HS-27A (cell line): Measurements from ENCODE around the gene PHLDA2.

ENCODE experiments used
- DNase-seq: peaks from one replicate; pipeline ENCODE4 v3.0.0-alpha.2; 2012; ENCODE audit warnings: low read depth, missing footprints

Gene PHLDA2

DNA sequence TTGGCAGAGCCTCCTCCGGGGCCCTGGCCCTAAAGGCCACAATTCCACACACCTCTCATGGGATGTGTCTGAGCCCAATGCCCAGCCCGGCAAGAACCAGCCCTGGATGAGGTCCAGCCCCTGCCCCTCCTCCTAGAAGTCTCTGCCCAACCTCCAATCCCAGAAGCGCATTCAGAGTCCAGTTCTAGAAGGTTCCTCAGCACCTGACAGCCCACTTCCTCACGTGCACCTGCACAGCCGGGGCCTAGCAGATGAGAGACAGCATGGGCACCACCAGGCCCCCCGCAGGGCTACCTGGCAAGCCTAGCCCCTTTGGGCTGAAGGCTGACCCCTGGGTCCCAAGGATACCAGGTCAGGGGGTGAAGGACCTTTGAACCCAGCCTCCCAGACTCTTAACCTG lies 32.2 kb downstream of the PHLDA2 start:
- no peak for DNase-seq

DNA sequence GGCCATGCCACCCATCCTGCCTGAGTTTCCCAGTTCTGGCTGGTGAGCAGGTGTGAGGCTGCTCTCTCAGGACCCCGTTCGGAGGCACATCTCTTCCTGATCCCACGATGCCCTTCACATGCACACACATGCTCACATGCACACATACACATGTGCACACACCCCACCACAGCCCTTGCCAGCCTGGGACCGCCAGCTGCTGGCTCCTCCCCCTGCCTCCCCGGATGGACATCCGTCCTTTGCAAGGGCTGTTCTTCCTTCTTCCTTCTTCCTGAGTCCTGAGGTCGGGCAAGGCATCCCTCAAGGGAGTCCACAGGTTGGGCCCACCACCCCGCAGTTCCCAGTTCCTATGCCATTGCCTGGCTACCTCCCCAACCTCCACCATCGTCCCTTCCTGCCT lies 33.2 kb downstream of the PHLDA2 start:
- no peak for DNase-seq

DNA sequence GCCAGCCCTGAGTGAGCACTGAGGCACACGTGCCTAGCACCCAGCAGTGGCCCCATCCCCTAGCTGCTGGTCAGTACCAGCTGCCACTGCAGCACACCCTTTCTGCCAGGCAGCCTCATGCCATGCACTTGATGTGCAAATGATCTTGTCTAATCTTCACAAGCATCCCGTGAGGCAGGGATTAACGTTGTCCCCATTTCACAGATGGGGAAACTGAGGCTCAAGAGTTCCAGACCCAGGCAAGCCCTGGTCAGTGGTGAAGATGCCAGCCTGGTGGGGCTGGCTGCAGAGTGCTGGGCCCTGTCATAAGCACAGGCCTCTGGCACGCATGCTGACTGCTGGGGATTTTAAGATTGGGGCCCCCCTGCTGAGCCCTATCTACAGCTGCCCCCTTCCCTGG lies 35.3 kb downstream of the PHLDA2 start:
- DNase-seq = no peak

DNA sequence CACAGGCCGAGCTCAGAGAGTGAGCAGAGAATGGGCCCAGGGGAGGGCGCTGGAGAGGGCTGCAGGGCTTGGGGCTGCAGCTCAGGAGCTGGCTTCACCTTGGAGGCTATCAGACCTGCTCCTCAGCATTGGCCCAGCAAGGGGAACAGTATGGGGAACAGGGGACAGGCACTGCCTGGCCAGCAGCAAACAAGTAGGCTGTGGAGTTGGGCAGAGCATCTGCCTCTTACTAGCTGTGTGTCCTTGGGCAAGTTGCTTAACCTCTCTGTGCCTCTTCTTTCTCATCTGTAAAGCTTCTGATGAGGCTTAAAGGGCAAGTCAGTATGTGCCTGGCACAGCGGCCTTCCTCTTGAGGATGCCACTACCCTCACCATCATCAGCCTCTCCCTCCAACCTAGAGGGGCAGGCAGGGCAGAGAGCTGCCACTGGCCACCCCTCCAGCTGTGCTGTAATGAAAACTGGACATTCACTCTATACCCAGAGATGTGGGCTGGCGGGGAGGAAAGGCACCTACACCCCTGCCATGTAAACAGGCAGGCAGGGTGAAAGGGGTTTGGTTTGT lies 36.2 kb downstream of the PHLDA2 start:
- DNase-seq = no peak

DNA sequence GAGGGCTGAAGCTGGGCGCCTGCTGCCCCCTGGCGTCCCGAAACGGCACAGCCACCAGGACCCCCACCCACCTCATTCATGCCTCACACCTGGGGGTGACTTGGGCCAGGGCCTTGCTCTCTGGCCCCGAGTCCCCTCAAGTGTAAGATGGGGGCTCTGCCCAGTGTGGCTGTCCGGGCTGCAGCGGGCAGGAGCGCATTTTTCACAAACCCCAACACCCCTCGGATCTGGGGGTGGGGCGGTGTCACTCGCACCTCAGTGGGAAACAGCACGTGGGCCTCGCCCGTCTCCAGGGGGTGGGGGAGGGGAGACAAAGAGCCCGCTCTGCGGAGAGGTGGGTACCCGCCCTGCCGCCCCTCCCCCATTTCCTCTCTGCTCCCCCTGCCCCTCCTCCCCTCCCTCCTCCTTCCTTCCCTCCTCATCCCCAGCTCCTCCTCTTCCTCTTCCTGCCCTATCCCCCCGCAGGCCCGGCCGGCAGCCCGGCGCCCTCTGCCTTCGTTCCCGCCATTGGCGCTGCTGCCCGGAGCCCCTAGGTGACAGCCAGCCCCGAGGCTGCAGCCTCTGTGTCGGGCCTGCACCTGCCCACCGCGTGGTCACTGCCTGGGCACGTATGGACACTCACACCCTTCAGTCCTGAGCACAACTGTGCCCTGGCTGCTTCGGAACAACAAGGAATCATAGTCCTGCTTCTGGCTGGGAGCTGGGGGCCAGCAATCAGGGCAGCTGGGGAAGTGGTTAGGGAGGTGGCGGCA lies 36.8 kb downstream of the PHLDA2 start:
- peak; percentile 55 for DNase-seq

DNA sequence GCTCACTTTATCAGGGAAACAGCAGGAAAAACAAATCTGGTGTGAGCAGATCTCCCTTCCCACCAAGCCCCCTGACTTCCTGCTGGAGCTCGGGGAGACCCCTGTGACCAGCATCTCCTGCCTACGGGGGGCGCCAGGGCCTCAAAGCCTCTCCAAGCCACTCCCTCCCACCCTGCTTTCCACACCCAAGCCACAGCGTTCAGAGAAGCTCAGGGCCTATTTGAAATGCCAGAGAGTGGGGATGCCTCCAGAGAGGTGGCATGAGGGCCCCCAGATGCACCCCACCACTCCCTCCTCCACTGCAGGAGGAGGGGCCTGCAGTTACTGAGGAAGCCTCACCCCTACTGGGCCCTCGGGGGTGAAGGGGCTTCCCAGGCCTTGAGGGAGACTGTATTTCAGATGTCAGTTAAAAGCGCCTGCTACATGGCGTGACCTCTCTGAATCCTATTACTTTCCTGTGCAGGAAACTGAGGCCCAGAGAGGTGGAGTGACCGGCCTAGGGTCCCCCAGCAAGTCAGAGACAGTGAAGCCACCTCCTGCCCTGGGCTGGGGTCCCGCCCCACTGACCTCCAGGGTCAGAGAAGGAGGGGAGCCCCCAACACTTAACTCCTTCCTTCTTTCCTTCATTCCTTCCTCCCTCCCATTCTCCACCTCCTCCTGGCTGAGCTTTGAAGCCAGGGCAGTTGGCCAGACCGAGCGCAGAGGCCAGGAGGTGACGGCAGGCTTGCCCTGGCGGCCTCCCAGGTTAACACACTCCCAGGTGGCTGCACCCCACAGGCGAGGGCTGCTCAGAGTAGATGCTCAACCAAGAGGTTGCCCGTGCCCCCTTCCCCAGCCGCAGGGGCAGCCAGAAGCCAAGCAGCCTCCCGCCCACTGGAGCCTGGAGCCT lies 37.6 kb downstream of the PHLDA2 start:
- DNase-seq = no peak

DNA sequence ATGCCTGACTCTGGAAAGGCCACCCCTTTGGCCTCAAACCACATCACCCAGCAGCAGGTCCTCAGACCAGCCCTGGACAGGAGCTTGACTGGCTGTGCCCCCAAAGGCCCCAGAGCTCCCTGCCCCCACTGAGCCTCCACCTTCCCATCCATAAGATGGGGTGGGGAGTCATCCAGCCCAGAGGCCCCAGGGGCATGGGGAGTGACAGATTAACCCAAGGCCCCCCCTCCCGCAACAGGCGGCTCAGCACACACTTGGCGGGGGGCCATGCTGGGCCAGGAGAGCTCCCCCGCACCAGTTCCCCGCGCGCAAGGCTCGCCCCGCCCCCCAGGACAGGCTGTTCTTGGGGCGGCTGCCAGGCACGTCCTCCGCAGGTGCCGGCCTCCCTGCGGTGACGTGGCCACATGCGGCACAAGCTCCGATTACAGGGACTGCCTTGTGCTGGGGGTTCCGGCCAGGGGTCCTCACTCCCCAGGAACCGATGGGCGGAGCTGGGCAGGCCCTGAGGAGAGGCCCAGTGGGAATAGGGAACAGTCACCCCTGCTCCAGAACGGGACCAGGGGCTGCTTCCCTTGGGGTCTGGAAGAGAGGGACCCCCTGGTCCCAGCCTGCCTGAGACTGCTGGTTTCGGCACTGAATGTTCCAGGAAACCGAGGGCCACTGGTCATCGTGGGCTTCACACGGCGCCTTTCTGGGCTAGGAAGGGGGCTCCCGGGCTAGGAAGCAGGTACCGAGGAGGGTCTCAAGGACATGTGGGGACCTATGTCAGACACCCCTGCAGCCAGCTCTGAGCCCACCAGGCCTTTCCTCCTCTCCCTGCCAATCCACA lies 38.5 kb downstream of the PHLDA2 start:
- DNase-seq = no peak

DNA sequence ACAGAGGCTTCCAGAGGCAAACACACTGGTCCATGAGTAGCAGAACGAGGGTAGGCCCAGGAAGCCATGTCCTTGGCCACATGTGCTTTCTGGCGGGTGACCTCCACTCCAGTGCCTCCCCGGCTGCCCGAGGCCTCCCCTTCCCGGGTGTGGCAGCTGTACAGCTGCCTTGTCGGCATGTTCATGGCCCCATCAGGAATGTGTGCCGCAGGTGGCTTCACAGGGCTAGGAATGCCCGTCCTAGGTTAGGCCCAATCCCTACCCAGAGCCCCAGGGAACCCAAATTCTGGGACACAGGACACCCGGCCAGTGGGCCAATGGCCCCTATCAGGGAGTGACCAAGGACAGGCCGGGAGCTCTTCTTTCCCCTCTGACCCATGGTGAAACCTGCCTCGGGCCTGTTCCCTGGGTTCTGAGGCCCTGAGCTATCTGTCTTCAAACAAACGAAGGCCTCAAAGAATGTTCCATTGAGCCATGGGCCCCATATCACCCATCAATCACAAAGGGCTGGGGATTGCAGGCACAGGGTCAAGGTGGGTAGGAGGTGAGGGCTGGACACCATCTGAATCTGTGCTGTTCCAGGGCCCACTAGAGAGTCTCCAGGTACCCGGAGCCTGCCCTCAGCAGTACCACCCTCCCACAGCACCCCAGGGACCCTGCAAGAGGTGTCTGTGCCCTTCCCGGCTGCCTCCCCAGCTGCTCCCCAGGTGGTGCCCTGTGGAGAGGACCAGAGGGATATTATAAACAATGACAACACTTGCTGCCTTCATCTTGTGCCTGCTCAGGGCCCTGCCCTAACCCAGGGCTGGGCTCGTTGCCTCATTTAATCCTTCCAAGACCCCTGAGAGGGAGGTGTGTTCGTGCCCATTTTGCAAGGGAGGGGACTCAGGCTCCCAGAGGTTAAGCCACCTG lies 39.6 kb downstream of the PHLDA2 start:
- DNase-seq = no peak

DNA sequence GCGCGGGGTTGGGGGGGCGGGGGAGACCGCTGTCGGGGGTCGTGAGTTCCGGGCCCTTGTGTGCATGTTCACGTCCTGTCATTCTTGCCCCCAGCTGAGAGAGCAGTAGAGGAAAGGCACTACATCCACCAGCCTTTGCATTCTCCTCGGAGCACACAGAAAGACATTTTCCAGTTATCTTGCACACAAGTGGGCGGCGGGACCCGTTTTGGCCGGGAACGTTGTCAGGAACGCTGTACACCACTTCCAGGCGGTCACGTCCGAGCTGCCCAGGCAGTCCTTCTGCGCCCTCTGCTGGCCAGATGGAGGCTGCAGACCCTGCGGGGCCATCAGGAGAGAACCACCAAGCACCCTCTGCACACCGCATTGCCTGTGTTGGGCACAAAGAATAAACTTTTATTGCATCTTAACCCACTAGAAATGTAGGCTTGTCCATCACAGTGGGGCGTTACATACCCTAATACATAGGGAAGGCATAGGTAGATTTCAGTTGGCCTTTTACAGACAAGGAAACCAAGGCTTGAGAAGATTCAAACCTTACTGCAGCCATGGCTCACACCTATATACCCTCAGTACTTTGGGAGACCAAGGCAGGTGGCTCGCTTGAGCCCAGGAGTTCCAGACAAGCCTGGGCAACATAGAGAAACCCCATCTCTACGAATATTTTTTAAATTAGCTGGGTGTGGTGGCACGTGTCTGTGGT lies 40.8 kb downstream of the PHLDA2 start:
- DNase-seq = peak; percentile 42

DNA sequence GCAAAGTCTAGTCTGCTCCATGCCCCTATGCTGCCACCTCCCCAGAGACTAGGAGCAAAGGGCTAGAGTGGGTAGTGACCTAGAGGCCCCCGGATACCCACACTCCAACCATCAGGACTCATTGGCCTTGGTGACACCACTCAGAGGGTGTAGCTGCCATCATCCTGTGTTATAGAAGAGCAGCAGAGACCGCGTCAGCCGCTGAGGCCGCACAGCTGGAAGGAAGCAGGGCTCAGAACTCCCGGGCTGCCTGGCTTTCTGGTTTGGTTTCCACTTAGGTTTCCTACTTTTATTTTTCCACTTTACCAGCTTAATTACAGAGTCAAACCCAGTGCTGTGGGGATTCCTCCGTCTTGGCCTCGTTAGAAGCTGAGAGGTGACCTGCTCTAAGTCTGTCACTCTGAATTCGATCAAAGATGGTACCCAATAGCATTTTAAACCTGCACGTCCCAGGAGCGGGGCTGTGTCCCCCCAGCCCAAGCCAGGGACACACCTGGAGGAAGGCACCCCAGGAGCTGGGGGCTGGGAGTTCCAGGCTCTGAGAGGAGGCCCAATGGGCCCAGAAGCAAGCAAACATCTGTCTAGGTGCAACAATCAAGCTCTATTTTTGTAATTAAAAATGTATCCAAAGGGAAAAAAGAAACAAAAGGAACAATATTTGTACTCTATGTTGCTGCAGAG lies 41.6 kb downstream of the PHLDA2 start:
- DNase-seq = no peak

DNA sequence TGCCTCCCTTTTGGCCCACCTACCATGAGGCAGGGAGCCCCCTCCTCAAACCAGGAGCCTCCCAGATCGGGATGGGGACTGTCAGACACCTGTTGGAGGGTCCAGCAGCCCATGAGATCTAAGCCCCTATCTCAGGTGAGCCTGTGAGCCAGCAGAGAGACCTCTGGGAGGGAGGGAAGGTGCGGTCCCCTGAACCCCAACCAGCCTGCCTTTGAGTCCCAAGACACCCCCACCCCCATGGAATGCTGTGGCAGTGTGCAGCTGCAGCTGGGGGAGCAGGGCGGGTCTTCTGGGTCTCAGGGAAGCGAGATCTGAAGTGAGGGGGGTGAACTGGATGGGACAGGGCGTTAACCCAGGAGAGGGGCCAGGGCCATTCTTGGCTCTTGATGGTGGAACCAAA lies 42.3 kb downstream of the PHLDA2 start:
- no peak for DNase-seq

DNA sequence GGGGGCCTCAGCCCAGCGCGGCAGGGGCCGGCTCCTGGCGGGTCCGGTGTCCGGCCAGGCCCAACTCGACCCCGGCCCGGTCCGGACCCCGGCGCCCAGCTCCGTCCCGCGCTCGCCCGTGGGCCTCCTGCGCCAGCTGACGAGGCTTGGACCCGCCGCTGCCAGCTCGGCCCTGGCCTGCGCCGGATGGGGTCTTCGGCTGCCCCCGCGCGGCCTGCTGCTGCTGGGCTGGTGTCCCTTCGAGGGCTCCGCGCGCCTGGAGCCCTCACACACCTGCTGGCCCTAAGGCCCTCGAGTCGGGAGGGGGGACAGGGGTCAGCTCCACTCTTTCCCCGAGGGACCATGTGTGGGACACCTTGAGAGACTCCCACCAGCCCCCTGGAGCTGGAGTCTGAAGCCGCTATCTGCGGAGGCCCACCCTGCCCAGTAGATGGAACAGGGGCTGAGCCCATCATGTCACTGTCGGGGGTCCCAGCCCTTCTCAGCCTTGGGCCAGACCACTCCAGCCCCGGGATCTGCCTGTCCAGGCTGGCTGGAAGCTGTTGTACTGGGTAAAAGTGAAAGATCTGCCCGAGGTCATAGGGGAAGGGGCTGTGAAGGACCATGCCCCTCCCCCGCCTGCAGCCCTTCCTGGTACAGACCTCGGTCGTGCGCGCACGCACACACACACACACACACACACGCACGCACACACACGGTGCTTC lies 42.9 kb downstream of the PHLDA2 start:
- no peak for DNase-seq

DNA sequence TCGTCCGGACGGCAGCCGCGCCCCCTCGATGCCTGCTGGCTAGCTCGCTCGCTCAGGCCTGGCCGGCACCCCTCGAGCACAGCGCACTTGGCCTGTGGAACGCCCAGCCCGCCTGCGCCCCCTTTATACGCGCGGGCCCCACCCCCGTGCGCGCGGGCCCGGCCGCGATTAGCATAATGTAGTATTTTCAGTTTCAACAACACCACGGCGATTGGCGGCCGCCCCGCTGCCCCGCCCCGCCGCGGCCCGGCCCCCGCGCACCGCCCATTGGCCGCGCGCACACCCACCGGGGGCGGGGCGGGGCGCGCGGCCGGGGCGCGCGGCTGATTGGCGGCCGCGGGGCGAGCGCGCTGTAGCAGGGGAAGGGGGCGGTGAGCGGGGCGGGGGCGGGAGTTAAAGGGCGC lies 43.5 kb downstream of the PHLDA2 start, which contains the start of gene CDKN1C:
Gene CDKN1C (minus strand): TSS at position 98 of the 404 bp plus-strand sequence. CDS start 319 bp downstream, outside the sequence.
- no peak for DNase-seq

DNA sequence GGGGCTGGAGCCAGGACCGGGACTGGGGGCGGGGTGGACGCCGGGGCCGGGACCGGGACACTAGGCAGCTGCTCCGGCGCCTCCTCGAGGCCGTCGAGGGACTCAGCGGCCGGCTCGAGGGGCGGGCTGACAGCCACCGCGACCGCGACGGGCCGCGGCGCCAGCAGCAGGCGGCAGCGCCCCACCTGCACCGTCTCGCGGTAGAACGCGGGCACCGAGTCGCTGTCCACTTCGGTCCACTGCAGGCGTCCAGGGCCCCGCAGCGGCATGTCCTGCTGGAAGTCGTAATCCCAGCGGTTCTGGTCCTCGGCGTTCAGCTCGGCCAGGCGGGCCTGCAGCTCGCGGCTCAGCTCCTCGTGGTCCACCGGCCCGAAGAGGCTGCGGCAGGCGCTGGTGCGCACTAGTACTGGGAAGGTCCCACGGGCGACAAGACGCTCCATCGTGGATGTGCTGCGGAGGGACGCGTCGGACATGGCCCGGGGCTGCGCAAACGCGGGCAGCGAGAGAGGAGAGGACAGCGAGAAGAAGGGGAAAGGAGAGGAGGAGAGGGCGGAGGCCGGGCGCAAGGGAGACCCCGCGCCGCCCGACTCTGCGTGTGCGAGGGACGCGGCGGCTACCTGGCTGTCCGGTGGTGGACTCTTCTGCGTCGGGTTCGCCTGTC lies 44.1 kb downstream of the PHLDA2 start:
- no peak for DNase-seq

DNA sequence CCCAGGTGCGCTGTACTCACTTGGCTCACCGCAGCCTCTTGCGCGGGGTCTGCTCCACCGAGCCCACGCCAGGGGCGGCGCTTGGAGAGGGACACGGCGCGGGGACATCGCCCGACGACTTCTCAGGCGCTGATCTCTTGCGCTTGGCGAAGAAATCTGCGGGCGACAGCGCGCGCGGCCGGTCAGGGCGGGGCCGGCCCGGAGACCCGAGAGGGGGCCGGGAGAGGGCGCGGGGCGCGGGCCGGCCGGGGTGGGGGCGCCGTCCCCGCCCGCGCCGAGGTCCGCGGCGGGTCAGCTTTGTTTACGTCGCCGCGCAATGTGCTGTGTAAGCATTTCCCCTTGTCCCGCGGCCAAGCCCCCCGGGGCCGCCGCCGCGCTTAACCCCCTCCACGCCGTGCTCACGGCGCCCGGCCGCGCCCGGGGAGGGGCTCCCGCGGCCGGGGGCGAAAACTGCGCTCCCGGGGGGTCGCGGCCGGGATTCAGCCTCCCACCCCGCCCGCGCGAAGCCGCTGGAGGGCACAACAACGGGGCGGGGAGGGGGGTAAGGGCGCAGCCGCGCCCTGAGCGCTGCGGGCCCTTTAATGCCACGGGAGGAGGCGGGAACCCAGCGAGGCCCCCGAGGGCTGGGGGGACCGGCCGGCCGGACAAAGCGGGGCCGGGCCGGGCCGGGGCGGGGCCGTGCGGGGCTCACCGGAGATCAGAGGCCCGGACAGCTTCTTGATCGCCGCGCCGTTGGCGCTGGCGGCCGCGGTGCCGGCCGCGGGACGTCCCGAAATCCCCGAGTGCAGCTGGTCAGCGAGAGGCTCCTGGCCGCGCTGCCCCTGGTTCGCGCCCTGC lies 45.0 kb downstream of the PHLDA2 start:
- DNase-seq = no peak

DNA sequence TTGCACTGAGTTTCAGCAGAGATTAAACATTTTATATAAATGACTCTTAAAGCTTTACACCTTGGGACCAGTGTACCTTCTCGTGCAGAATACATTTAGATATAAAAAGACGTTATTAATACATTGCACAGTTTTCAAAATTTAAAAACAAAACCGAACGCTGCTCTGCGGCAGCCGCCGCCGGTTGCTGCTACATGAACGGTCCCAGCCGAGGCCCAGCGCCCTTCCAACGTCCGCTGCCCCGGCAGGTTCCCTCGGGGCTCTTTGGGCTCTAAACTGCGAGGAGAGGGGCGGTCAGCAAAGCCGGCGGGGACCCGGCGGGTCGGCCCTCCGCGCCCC lies 45.6 kb downstream of the PHLDA2 start:
- no peak for DNase-seq

DNA sequence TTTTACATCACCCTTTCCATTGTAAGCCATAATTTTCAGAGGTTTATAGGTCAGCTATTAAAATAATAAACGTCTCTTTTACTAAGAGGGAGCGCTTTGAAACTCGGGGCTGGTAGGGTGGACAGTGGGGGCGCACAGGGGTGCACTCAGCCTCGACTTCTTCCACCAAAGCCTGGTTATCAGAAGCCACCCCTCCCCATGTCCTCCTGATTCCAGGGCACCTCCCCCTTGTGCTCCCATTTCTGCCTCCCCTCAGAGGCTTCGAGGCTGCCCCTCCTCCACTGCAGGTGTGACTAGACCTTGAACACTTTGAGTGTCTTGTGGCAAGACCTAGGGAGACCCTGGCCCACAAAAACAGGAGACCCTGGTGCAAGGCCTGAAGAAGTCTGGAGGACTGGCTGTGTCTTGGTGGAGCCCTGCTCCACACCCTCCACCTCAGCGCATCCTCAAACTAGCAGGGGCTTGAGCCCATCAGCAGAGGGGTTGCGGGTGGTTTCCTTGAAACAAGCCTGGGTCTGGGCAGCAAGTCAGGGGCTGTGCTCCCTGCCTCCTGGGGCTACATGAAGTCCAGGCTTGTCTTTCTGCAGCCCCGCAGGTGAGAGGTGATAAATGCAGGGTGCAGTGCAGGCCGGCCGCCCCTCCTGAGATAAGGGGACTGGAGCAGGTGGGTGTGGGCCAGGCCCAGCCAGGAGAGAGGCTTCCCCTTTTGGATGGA lies 46.7 kb downstream of the PHLDA2 start:
- DNase-seq = no peak
